Upper lobe of left lung (tissue), 6 donors: Measurements from ENCODE around the gene FRAS1. TPM values are rescaled to one million over a fixed set of nuclear protein-coding genes. Genes with fewer than 3 reads are reported as not detected.

Source experiments
- ATAC-seq, 2 donors: fragments of 200-7000 bp; cut with Tn5 transposase; one replicate each; pipeline ENCODE4 v1.9.1; 2022; ENCODE audit warnings: mild to moderate bottlenecking in 2 of 2, moderate library complexity in 2 of 2; ENCODE audit not compliant: low FRiP score in 2 of 2
- DNase-seq, 2 donors: peaks; one replicate each; pipeline ENCODE4 v3.0.0-alpha.2; 2019 to 2020
- H3K27ac ChIP-seq, 4 donors: fragments of 200-600 bp; sonication (generic); one replicate each; pipeline ENCODE4 v1.5.1; 2016 to 2019
- H3K27me3 ChIP-seq, 4 donors: fragments of 200-600 bp; sonication (generic); one replicate each; pipeline ENCODE4 v1.5.1; 2017 to 2019
- H3K36me3 ChIP-seq, 4 donors: fragments of 200-600 bp; sonication (generic); one replicate each; pipeline ENCODE4 v1.5.1; 2016 to 2019
- H3K4me1 ChIP-seq, 4 donors: fragments of 200-600 bp; sonication (generic); one replicate each; pipeline ENCODE4 v1.5.1; 2018 to 2019
- H3K4me3 ChIP-seq, 4 donors: fragments of 200-600 bp; sonication (generic); one replicate each; pipeline ENCODE4 v1.5.1; 2017 to 2019; ENCODE audit warnings: mild to moderate bottlenecking in 2 of 4, moderate library complexity in 1 of 4
- H3K9me3 ChIP-seq, 4 donors: fragments of 200-600 bp; sonication (generic); one replicate each; pipeline ENCODE4 v1.5.1; 2018 to 2019
- EP300 ChIP-seq, 4 donors: sonication (generic); formaldehyde crosslinking; IDR thresholded peaks; one replicate each; pipeline ENCODE4 v1.5.1; 2017; ENCODE audit warnings: antibody characterized with exemption in 4 of 4, control low read depth in 2 of 4
- POLR2A ChIP-seq, 4 donors: fragments of 450-650 bp; IDR thresholded peaks; one replicate each; pipeline ENCODE4 v1.5.1; 2016 to 2017; ENCODE audit warnings: antibody characterized with exemption in 4 of 4, mild to moderate bottlenecking in 2 of 4
- POLR2AphosphoS5 ChIP-seq, 2 donors: sonication (generic); formaldehyde crosslinking; IDR thresholded peaks; one replicate each; pipeline ENCODE4 v1.5.1; 2017; ENCODE audit warnings: antibody characterized with exemption in 2 of 2
- WGBS, 2 donors: methylation state at CpG; one replicate each; pipeline ENCODE4 v1.1.5; 2017 to 2018; 5-methylcytosine and 5-hydroxymethylcytosine counted together
- total RNA-seq, 6 donors: library from RNA; depleted of rRNA in 4 of 6; stranded (reverse); fragments of >200 nt in 4 of 6; gene quantifications; one replicate each; pipeline versions ENCODE4 v1.1.0 to v1.2.1, GENCODE V29; 2016 to 2021
- TF ChIP-seq, protein P1 (sequence below), 6 experiments: fragments of 450-650 bp in 4 of 6; fragments of 200-600 bp in 2 of 6; sonication (generic) in 2 of 6; IDR thresholded peaks; one replicate each; pipeline ENCODE4 v1.5.1; 2016 to 2019; ENCODE audit warnings: antibody characterized with exemption in 6 of 6
- donor health status: DM: no; HTN: no; CAD: no; lungs with moderate emphysema.
- donor health status: DM: no; HTN: yes; CAD: no; lungs with severe emphysema.

FRAS1 gene
- total RNA-seq, 6 donors from 2014 or later = 3.9 to 11.2 (median 6.7) TPM

DNA sequence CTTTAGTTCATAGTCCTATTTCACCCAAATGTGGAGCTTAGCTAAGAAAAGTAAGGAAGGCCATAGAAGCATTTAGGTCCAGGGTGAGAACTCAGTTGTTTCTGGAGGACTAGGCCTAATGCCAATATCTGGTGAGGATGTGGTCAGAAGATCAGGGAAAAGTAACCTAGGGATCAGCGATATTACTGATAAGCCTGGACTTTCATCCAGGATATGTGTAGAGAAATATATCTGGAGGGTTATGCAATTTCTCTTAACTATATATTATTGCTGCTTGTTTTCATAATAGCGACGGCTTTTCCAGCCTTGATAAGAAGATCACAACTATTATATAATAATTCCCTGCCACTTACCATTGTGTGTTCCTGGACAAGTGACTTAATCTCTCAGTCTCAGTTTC is 81.1 kb downstream of the FRAS1 start:
- Histone ChIP-seq H3K9me3 (no peaks in the 10 kb centered on the region), H3K27ac (no peak overlapping the region), H3K4me1 (no peaks in the 10 kb centered on the region), H3K27me3 (no peaks in the 10 kb centered on the region), H3K36me3 (no peaks in the 10 kb centered on the region), H3K4me3 (no peak overlapping the region)
- DNase-seq = no peak
- WGBS, 2 donors = 68 to 76% methylated on average over 3 of the region's 3 CpGs
- no peak for ATAC-seq
- TF ChIP-seq EP300 (IDR thresholded peaks at IDR 0.05) = no peak
- no peak for TF ChIP-seq POLR2AphosphoS5 (IDR thresholded peaks at IDR 0.05)
- TF ChIP-seq, protein P1, sequence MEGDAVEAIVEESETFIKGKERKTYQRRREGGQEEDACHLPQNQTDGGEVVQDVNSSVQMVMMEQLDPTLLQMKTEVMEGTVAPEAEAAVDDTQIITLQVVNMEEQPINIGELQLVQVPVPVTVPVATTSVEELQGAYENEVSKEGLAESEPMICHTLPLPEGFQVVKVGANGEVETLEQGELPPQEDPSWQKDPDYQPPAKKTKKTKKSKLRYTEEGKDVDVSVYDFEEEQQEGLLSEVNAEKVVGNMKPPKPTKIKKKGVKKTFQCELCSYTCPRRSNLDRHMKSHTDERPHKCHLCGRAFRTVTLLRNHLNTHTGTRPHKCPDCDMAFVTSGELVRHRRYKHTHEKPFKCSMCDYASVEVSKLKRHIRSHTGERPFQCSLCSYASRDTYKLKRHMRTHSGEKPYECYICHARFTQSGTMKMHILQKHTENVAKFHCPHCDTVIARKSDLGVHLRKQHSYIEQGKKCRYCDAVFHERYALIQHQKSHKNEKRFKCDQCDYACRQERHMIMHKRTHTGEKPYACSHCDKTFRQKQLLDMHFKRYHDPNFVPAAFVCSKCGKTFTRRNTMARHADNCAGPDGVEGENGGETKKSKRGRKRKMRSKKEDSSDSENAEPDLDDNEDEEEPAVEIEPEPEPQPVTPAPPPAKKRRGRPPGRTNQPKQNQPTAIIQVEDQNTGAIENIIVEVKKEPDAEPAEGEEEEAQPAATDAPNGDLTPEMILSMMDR (IDR thresholded peaks at IDR 0.05) = no peak
- TF ChIP-seq POLR2A (IDR thresholded peaks at IDR 0.05) = no peak

DNA sequence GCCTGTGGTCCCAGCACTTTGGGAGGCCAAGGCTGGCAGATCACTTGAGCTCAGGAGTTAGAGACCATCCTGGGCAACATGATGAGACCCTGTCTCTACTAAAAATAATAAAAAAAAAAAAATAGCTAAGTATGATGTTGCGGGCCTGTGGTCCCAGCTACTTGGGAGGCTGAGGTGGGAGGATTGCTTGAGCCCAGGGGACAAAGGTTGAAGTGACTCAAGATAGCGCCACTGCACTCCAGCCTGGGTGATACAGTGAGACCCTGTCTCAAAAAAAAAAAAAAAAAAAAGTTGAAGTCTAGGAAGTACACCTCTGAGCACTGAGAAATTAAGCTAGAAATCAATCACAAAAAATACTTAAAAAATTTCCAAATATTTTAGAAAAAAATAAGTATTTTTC is 86.5 kb downstream of the FRAS1 start:
- DNase-seq (no peak), ATAC-seq (no peak)
- no peak overlapping the region for H3K27ac ChIP-seq
- WGBS, 2 donors = 98 to 99% methylated on average over 2 of the region's 2 CpGs
- no peaks in the 10 kb centered on the region for H3K4me1 ChIP-seq
- no peak overlapping the region for H3K4me3 ChIP-seq
- H3K36me3 ChIP-seq = no peaks in the 10 kb centered on the region
- H3K27me3 ChIP-seq = no peaks in the 10 kb centered on the region
- H3K9me3 ChIP-seq = no peaks in the 10 kb centered on the region
- no peak for TF ChIP-seq EP300 (IDR thresholded peaks at IDR 0.05)
- TF ChIP-seq, protein P1 (IDR thresholded peaks at IDR 0.05) = no peak
- no peak for TF ChIP-seq POLR2AphosphoS5 (IDR thresholded peaks at IDR 0.05)
- TF ChIP-seq POLR2A (IDR thresholded peaks at IDR 0.05) = no peak

DNA sequence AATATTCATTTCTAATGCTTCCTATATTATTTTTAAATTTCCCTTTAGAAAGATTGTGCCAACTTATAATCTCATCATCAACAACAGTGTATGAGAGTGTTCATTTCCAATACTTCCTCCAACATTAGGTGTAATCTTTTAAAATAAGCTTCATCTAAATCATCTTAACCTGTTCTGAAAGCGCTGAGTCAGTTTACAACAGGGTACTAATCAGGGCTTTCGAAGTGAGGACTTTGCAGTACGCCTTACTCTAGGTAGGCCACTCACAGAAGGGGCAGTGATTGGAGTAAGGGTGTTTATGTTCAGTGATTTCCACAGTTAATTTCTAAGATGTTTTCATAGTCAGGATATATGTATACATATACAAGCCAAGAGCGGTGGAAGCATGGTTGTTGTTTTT is 87.9 kb downstream of the FRAS1 start:
- WGBS, 2 donors = 90 to 96% methylated on average over 4 of the region's 4 CpGs
- H3K36me3 ChIP-seq = no peaks in the 10 kb centered on the region
- H3K27me3 ChIP-seq = no peaks in the 10 kb centered on the region
- no peak for DNase-seq
- no peaks in the 10 kb centered on the region for H3K4me1 ChIP-seq
- TF ChIP-seq POLR2A (IDR thresholded peaks at IDR 0.05) (no peak), POLR2AphosphoS5 (IDR thresholded peaks at IDR 0.05) (no peak), EP300 (IDR thresholded peaks at IDR 0.05) (no peak)
- TF ChIP-seq, protein P1 (IDR thresholded peaks at IDR 0.05) = no peak
- H3K9me3 ChIP-seq = no peaks in the 10 kb centered on the region
- H3K4me3 ChIP-seq = no peak overlapping the region
- H3K27ac ChIP-seq = no peak overlapping the region
- ATAC-seq = no peak

DNA sequence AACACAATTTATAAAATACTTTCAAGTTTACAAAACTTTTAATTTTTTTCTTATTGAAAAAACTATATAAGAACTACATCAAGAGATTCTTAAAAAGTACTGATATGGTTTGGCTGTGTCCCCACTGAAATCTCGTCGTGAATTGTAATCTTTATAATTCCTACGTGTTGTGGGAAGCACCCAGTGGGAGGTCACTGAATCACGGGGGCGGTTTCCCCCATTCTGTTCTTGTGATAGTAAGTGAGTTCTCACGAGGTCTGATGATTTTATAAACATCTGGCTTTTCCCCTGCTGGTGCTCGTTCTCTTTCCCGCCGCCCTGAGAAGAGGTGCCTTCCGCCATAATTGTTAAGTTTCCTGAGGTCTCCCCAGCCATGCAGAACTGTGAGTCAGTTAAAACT is 88.5 kb downstream of the FRAS1 start:
- H3K36me3 ChIP-seq = no peaks in the 10 kb centered on the region
- TF ChIP-seq EP300 (IDR thresholded peaks at IDR 0.05) (no peak), POLR2A (IDR thresholded peaks at IDR 0.05) (no peak), POLR2AphosphoS5 (IDR thresholded peaks at IDR 0.05) (no peak)
- TF ChIP-seq, protein P1 (IDR thresholded peaks at IDR 0.05) = no peak
- H3K27ac ChIP-seq = no peak overlapping the region
- DNase-seq (no peak), ATAC-seq (no peak)
- H3K4me3 ChIP-seq = no peak overlapping the region
- no peaks in the 10 kb centered on the region for H3K27me3 ChIP-seq
- no peaks in the 10 kb centered on the region for H3K4me1 ChIP-seq
- no peaks in the 10 kb centered on the region for H3K9me3 ChIP-seq
- 61 to 77% methylated on average over 10 of the region's 10 CpGs for WGBS, 2 donors

DNA sequence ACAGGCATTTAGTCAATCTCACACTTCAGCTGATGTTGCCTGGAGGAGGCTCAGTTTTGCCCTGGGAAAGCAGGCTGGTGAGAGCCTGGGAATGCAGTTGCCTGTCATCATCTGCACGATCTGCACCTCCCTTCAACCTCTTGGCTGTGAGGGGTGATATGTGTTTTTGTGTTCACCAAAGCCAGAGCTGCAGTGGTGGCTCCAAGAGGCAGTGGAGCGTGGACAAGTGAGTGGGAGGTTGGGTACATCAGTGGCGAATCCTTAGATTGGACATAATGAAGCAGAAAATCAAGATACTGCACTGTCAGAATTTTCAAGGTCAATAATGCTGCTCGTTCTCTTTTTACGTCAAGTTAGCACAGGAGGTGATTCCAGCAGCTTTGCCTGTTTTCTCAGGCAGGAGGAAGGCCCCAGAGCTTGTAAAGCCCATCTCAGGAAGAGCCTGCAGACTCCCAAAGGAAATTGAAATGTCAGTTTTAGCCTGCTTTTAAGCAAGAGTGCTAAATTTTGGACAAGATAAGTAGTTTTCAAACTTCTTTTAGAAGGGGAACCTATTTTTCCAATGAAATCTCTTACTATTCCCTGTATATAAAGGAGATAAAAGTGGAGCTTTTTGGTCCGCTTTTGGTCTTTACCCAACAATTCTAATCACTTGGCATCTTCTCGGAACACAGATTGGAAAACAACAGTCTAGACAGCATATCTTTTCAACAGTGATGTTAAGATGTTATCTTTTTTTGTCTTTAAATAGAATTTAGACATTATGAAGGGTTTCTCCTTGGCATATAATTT is 92.8 kb downstream of the FRAS1 start:
- Histone ChIP-seq H3K36me3 (no peaks in the 10 kb centered on the region), H3K9me3 (no peaks in the 10 kb centered on the region), H3K4me3 (no peak overlapping the region), H3K27me3 (no peaks in the 10 kb centered on the region), H3K27ac (no peak overlapping the region), H3K4me1 (no peaks in the 10 kb centered on the region)
- no peak for TF ChIP-seq POLR2AphosphoS5 (IDR thresholded peaks at IDR 0.05)
- TF ChIP-seq, protein P1 (IDR thresholded peaks at IDR 0.05) = no peak
- no peak for TF ChIP-seq POLR2A (IDR thresholded peaks at IDR 0.05)
- peak in 1 of 2 donors; percentile 37 for ATAC-seq
- 79 to 81% methylated on average over 7 of the region's 7 CpGs for WGBS, 2 donors
- DNase-seq = no peak
